Amygdala (tissue), 56 donors: Measurements from ENCODE around the gene HSD17B2.
A peak's percentile ranks its signal among the peaks of the same experiment; 100 is the strongest.
"Not testable (repeated sequence)": the region's sequence is repeated elsewhere in the genome, so short reads cannot be mapped to it uniquely, and the experiment has no call there.

Source experiments
- DNase-seq, 56 donors: peaks; one replicate each; lab custom pipeline; 2025; lab: John Stamatoyannopoulos, UW

The HSD17B2 gene

GRCh38 chr16:82116535-82116934, 81.5 kb downstream of the HSD17B2 start:
- no peak for DNase-seq

GRCh38 chr16:82118749-82119148, 83.7 kb downstream of the HSD17B2 start:
- no peak for DNase-seq

GRCh38 chr16:82119405-82119804, 84.4 kb downstream of the HSD17B2 start:
- no peak for DNase-seq

GRCh38 chr16:82124651-82125050, 89.6 kb downstream of the HSD17B2 start:
- DNase-seq: no peak

GRCh38 chr16:82129881-82130280, 94.8 kb downstream of the HSD17B2 start:
- no peak for DNase-seq

- DNase-seq: no peak
Measured at GRCh38 chr16:82133798-82134197, 98.7 kb downstream of the HSD17B2 start.

- DNase-seq: no peak
Measured at GRCh38 chr16:82134846-82135245, 99.8 kb downstream of the HSD17B2 start.

GRCh38 chr16:82135844-82136243, 100.8 kb downstream of the HSD17B2 start:
- DNase-seq: no peak

- no peak for DNase-seq
Measured at GRCh38 chr16:82136956-82137821, 102.1 kb downstream of the HSD17B2 start.

GRCh38 chr16:82137822-82138167, 102.7 kb downstream of the HSD17B2 start:
- DNase-seq: no peak

GRCh38 chr16:82138478-82139285, 103.6 kb downstream of the HSD17B2 start:
- no peak for DNase-seq

- not testable (repeated sequence) for DNase-seq
Measured at GRCh38 chr16:82139286-82139571, 104.2 kb downstream of the HSD17B2 start.

GRCh38 chr16:82146556-82146955, 111.5 kb downstream of the HSD17B2 start:
- DNase-seq: no peak

GRCh38 chr16:82146957-82147356, 111.9 kb downstream of the HSD17B2 start:
- peak in 45 of 56 donors; percentile 0 to 79 (median 23) for DNase-seq

- no peak for DNase-seq
Measured at GRCh38 chr16:82147546-82147945, 112.5 kb downstream of the HSD17B2 start.
